Measurements from ENCODE around the gene OR5AU1.
A peak's percentile ranks its signal among the peaks of the same experiment; 100 is the strongest.

OR5AU1 gene

GRCh38 chr14:21123429-21123828 lies 32.4 kb downstream of the OR5AU1 start:
- no peak for DNase-seq (ENCODE audit: low read depth)
- no peak overlapping the region for H3K4me3 ChIP-seq (ENCODE audit: low read length)
- no peak for TF ChIP-seq CTCF (IDR thresholded peaks at IDR 0.05; ENCODE audit: insufficient read depth, low read depth, low read length, missing control alignments)

GRCh38 chr14:21121122-21121521 lies 34.7 kb downstream of the OR5AU1 start:
- DNase-seq (ENCODE audit: low read depth), result no peak
- H3K4me3 ChIP-seq (ENCODE audit: low read length), result no peak overlapping the region
- no peak for TF ChIP-seq CTCF (IDR thresholded peaks at IDR 0.05; ENCODE audit: insufficient read depth, low read depth, low read length, missing control alignments)

- no peak for DNase-seq (ENCODE audit: low read depth)
- H3K4me3 ChIP-seq (ENCODE audit: low read length), result no peak overlapping the region
- no peak for TF ChIP-seq CTCF (IDR thresholded peaks at IDR 0.05; ENCODE audit: insufficient read depth, low read depth, low read length, missing control alignments)
Measured at GRCh38 chr14:21120686-21121085, 35.2 kb downstream of the OR5AU1 start.

DNA sequence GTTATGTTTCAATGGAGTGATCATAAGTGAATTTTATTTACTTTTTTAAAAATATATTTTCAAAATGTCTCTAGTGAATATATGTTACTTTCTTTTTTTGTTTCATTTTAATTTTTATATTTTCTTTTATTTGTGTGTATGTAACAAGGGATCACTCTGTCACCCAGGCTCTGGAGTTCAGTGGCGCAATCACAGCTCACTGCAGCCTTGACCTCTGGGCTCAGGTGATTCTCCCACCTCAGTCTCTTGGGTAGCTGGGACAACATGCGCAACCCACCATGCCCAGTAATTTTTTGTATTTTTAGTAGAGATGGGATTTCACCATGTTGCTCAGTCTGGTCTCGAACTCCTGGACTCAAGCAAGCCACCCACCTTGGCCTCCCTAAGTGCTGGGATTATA lies 36.9 kb downstream of the OR5AU1 start:
- no peak overlapping the region for H3K4me3 ChIP-seq (ENCODE audit: low read length)
- no peak for TF ChIP-seq CTCF (IDR thresholded peaks at IDR 0.05; ENCODE audit: insufficient read depth, low read depth, low read length, missing control alignments)
- DNase-seq (ENCODE audit: low read depth), result no peak

GRCh38 chr14:21113369-21113768 lies 42.5 kb downstream of the OR5AU1 start:
- no peak for DNase-seq (ENCODE audit: low read depth)
- TF ChIP-seq CTCF (IDR thresholded peaks at IDR 0.05; ENCODE audit: insufficient read depth, low read depth, low read length, missing control alignments), result no peak
- H3K4me3 ChIP-seq (ENCODE audit: low read length), result no peak overlapping the region

DNA sequence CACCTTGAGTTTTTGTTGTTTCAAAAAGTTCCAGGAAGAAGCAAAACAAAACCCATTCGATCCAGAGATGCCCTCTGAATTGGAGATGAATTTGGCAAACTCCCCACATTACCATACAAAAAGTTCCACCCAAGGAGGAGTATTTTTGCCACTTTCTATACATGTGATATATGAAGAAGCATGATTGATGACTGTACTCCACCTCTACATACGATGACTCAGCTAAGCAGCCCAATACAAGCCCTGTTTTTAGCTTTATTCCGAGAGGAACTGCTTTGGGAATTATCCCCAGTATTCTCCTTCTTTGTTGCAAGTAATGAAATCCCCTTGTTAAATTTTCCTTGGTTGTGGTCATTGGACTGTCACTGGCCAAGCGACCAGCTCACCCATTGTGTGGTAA lies 43.6 kb downstream of the OR5AU1 start:
- no peak overlapping the region for H3K4me3 ChIP-seq (ENCODE audit: low read length)
- no peak for DNase-seq (ENCODE audit: low read depth)
- no peak for TF ChIP-seq CTCF (IDR thresholded peaks at IDR 0.05; ENCODE audit: insufficient read depth, low read depth, low read length, missing control alignments)

DNA sequence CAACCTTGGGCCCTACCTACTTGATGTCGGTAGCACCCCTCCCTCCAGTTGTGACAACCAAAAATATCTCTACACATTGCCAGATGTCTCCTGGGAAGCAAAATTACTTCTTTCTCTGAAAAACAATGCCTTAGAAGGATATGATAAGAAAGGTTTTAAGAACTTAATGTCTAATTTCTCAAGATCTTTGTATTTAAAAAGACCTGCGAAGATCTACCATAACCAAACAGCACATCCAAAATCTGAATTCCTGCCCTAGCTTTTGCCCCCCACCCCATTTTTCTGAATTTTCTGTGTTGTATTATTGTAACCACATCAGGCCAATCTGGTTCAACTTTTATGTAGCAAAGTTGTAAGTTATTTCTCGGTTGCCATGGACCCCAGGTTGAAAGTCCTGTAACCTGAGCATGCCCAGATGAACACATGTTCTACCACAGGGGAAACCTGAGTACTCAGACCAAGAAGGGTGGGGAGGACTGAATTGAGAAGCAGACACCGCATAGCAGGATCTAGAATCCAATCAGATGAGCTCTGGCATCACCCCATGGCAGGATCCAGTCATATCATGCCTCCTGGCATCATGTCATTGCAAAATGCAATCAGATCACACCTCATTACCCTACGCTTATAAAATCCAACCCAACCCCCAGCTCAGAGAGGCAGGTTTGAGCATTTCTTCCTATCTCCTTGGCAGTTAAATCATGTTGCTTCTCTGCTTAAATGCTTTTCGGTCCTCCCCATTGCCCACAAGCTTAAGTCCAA lies 46.3 kb downstream of the OR5AU1 start:
- H3K4me3 ChIP-seq (ENCODE audit: low read length), result no peak overlapping the region
- no peak for TF ChIP-seq CTCF (IDR thresholded peaks at IDR 0.05; ENCODE audit: insufficient read depth, low read depth, low read length, missing control alignments)
- peak; percentile 78 for DNase-seq (ENCODE audit: low read depth)
